Endothelial cell of umbilical vein (primary cell): Measurements from ENCODE around the gene DYNC1H1. TPM values are rescaled to one million over a fixed set of nuclear protein-coding genes. Genes with fewer than 3 reads are reported as not detected.

Source experiments
- BruUV-seq: library from RNA; stranded (reverse); fragments of 400-500 nt; replicated peaks from 2 replicates; lab custom pipeline; 2021; lab: Mats Ljungman, UMichigan
- CTCF ChIA-PET: fragments of 300-600, 350-600 bp; sonication (Branson Sonifier 250); formaldehyde crosslinking; loops from one replicate; lab custom pipeline; 2021; ENCODE audit warnings: antibody characterized with exemption, inconsistent platforms; lab: Charles Lee
- POLR2A ChIA-PET: fragments of 300-600, 350-600 bp; sonication (Branson Sonifier 250); formaldehyde crosslinking; loops from one replicate; lab custom pipeline; 2021; ENCODE audit warnings: antibody characterized with exemption, inconsistent platforms; lab: Charles Lee
- DNase-seq: peaks from one replicate; pipeline ENCODE4 v3.0.0-alpha.2; 2011; ENCODE audit warnings: low read depth, low spot score
- FAIRE-seq: peaks from 2 replicates; lab custom pipeline; 2011; peaks lifted over from hg19 to GRCh38; lab: Jason Lieb, UNC
- H2AFZ ChIP-seq: 2 replicates; pipeline ENCODE4 v1.6.0; 2012; ENCODE audit warnings: low read depth, low read length, control low read depth, inconsistent platforms
- H3K27ac ChIP-seq: 2 replicates; pipeline ENCODE4 v1.5.1; 2011; ENCODE audit warnings: low read depth, mild to moderate bottlenecking, control low read depth, low read length, moderate library complexity; ENCODE audit not compliant: insufficient read depth
- H3K27me3 ChIP-seq, 2 experiments: 2 replicates each; pipeline versions ENCODE4 v1.6.0 to v1.6.1; 2011; ENCODE audit warnings: low read length in 2 of 2, mixed read lengths in 1 of 2; ENCODE audit not compliant: control insufficient read depth in 2 of 2, insufficient read depth in 2 of 2
- H3K36me3 ChIP-seq, 2 experiments: 2 replicates in 1 of 2; 3 replicates in 1 of 2; pipeline ENCODE4 v1.5.1; 2011; ENCODE audit warnings: low read length in 2 of 2, mild to moderate bottlenecking in 1 of 2, moderate library complexity in 1 of 2; ENCODE audit not compliant: control insufficient read depth in 2 of 2, insufficient read depth in 2 of 2; ENCODE audit errors: extremely low read depth in 1 of 2
- H3K4me1 ChIP-seq: 3 replicates; pipeline ENCODE4 v1.5.1; 2011; ENCODE audit warnings: mild to moderate bottlenecking, low read length; ENCODE audit not compliant: control insufficient read depth, insufficient read depth; ENCODE audit errors: extremely low read depth
- H3K4me2 ChIP-seq: 2 replicates; pipeline ENCODE4 v1.6.1; 2011; ENCODE audit warnings: low read length, control low read depth, mixed read lengths; ENCODE audit not compliant: insufficient read depth
- H3K4me3 ChIP-seq, 3 experiments: fragments of 200-600 bp in 1 of 3; sonication (generic), shearing (Covaris generic) in 1 of 3; replicated peaks in 1 of 3; 2 replicates each; pipeline ENCODE4 v1.5.1; 2011 to 2016; ENCODE audit warnings: control low read depth in 3 of 3, low read length in 3 of 3, mild to moderate bottlenecking in 2 of 3, inconsistent platforms in 1 of 3, low read depth in 1 of 3, moderate library complexity in 1 of 3; ENCODE audit not compliant: insufficient read depth in 1 of 3
- H3K79me2 ChIP-seq: 2 replicates; pipeline ENCODE4 v1.6.0; 2012; ENCODE audit warnings: low read length, inconsistent platforms; ENCODE audit not compliant: control insufficient read depth, insufficient read depth
- H3K9ac ChIP-seq: replicated peaks from 2 replicates; pipeline ENCODE3; 2011; ENCODE audit warnings: low read length, control low read depth; ENCODE audit not compliant: insufficient read depth; ENCODE audit errors: extremely low read depth
- H3K9me1 ChIP-seq: replicated peaks from 3 replicates; pipeline ENCODE4 v1.6.0; 2011; ENCODE audit warnings: mild to moderate bottlenecking, low read length; ENCODE audit not compliant: control insufficient read depth, insufficient read depth; ENCODE audit errors: extremely low read depth
- H3K9me3 ChIP-seq: replicated peaks from 2 replicates; pipeline ENCODE4 v1.5.1; 2012; ENCODE audit warnings: low read length, inconsistent platforms; ENCODE audit not compliant: control insufficient read depth, insufficient read depth
- H4K20me1 ChIP-seq: replicated peaks from 2 replicates; pipeline ENCODE3; 2011; ENCODE audit warnings: mild to moderate bottlenecking, low read length; ENCODE audit not compliant: control insufficient read depth, insufficient read depth; ENCODE audit errors: extremely low read depth
- EZH2 ChIP-seq: IDR thresholded peaks from 2 replicates; pipeline ENCODE4 v1.6.1; 2012; ENCODE audit warnings: borderline replicate concordance, low read depth, mild to moderate bottlenecking, moderate library complexity, low read length, inconsistent platforms; ENCODE audit not compliant: severe bottlenecking
- FOS ChIP-seq: IDR thresholded peaks from 2 replicates; pipeline ENCODE4 v1.6.1; 2011; ENCODE audit warnings: mild to moderate bottlenecking, low read length, moderate library complexity, borderline replicate concordance; ENCODE audit not compliant: insufficient read depth
- GATA2 ChIP-seq: IDR thresholded peaks from 2 replicates; pipeline ENCODE4 v1.7.0; 2011; ENCODE audit warnings: low read depth, mild to moderate bottlenecking, moderate library complexity, mixed read lengths, low read length; ENCODE audit not compliant: insufficient read length, insufficient read depth
- JUN ChIP-seq: IDR thresholded peaks from 2 replicates; pipeline ENCODE4 v1.6.1; 2011; ENCODE audit warnings: borderline replicate concordance, low read depth; ENCODE audit not compliant: insufficient read length, insufficient read depth
- MAX ChIP-seq: IDR thresholded peaks from 2 replicates; pipeline ENCODE4 v1.6.1; 2011; ENCODE audit not compliant: insufficient read depth, insufficient read length
- MYC ChIP-seq: IDR thresholded peaks from one replicate; pipeline ENCODE4 v1.6.1; 2011; ENCODE audit warnings: mild to moderate bottlenecking, low read depth, low read length
- POLR2A ChIP-seq: IDR thresholded peaks from 2 replicates; pipeline ENCODE4 v1.6.1; 2012; ENCODE audit warnings: low read depth, mild to moderate bottlenecking, control low read depth, low read length
- POLR2AphosphoS5 ChIP-seq: IDR thresholded peaks from 2 replicates; pipeline ENCODE4 v1.6.1; 2012; ENCODE audit warnings: low read depth, mild to moderate bottlenecking, control low read depth, low read length, moderate library complexity; ENCODE audit not compliant: insufficient read depth
- dilution Hi-C: fragments of 300-500 bp; cut with MboI; formaldehyde crosslinking; loops from one replicate; pipeline ENCODE4 v1.15.0; 2019; ENCODE audit warnings: low sequenced_read_pairs; ENCODE audit not compliant: extremely low pct_ligation_motif_present
- intact Hi-C: fragments of 100-400 bp; cut with micrococcal nuclease; formaldehyde crosslinking; loops from one replicate; pipeline ENCODE4 v1.10.0; 2022
- polyA plus RNA-seq, 4 experiments: library from polyadenylated mRNA; depleted of rRNA in 3 of 4; stranded (reverse) in 3 of 4; unstranded in 1 of 4; fragments of >200 nt; gene quantifications; 2 replicates each; pipeline versions ENCODE4 v1.2.1 to v1.2.3, GENCODE V29; 2011 to 2012; ENCODE audit warnings: missing spikeins in 1 of 4
- total RNA-seq: library from RNA; stranded (reverse); gene quantifications from 2 replicates; pipeline ENCODE4 v1.2.3, GENCODE V29; 2021
- TF ChIP-seq, protein P1 (sequence below), 2 donors: IDR thresholded peaks; 1 replicate in 1 of 2; 2 replicates in 1 of 2; pipeline ENCODE4 v1.5.1; 2011; ENCODE audit warnings: low read length in 2 of 2, mild to moderate bottlenecking in 2 of 2, moderate library complexity in 2 of 2, control low read depth in 1 of 2, inconsistent platforms in 1 of 2, low read depth in 1 of 2; ENCODE audit not compliant: insufficient read depth in 1 of 2; ENCODE audit errors: extremely low read depth in 1 of 2

The DYNC1H1 gene
- total and polyA plus RNA-seq, 2 donors (not counting 3 experiments of a cell fraction or from before 2014, with no cell fraction given) = 254 to 648 TPM

GRCh38 chr14:102055181-102055901, 91.0 kb downstream of the DYNC1H1 start:
- dilution Hi-C loops = no loop called here
- no peak for FAIRE-seq
- H2AFZ ChIP-seq = no peak overlapping the region

More at GRCh38 chr14:102055181-102055901, 91.0 kb downstream of the DYNC1H1 start:
- DNase-seq = no peak
- H3K4me3 ChIP-seq = no peak overlapping the region
- peaks cover 5 to 16% of the 10 kb centered on the region in 2 experiments for H3K36me3 ChIP-seq
- H3K9ac ChIP-seq = no peak overlapping the region
- H3K27me3 ChIP-seq = no peaks in the 10 kb centered on the region
- TF ChIP-seq GATA2 (no peak), POLR2AphosphoS5 (no peak), FOS (no peak), EZH2 (no peak), JUN (no peak), POLR2A (no peak), MAX (no peak), MYC (no peak)
- TF ChIP-seq, protein P1, sequence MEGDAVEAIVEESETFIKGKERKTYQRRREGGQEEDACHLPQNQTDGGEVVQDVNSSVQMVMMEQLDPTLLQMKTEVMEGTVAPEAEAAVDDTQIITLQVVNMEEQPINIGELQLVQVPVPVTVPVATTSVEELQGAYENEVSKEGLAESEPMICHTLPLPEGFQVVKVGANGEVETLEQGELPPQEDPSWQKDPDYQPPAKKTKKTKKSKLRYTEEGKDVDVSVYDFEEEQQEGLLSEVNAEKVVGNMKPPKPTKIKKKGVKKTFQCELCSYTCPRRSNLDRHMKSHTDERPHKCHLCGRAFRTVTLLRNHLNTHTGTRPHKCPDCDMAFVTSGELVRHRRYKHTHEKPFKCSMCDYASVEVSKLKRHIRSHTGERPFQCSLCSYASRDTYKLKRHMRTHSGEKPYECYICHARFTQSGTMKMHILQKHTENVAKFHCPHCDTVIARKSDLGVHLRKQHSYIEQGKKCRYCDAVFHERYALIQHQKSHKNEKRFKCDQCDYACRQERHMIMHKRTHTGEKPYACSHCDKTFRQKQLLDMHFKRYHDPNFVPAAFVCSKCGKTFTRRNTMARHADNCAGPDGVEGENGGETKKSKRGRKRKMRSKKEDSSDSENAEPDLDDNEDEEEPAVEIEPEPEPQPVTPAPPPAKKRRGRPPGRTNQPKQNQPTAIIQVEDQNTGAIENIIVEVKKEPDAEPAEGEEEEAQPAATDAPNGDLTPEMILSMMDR (IDR thresholded peaks at IDR 0.05; ENCODE audit: extremely low read depth in 1 of 2, insufficient read depth in 1 of 2, low read depth in 1 of 2, low read length in 2 of 2) = no peak
- no peak overlapping the region for H3K4me2 ChIP-seq
- CTCF ChIA-PET = interaction anchor here (1.4 kb wide), 1 partner anchor 41 kb away, joined by 3 read pairs; no protein-coding TSS in a partner anchor
- H3K4me1 ChIP-seq = no peaks in the 10 kb centered on the region
- no peak overlapping the region for H3K27ac ChIP-seq
- no peaks in the 10 kb centered on the region for H3K79me2 ChIP-seq
- no TSS peak for BruUV-seq
- intact Hi-C loops = no loop called here
- no peaks in the 10 kb centered on the region for H4K20me1 ChIP-seq
- H3K9me1 ChIP-seq = no peaks in the 10 kb centered on the region
- POLR2A ChIA-PET = no interaction called here
- no peaks in the 10 kb centered on the region for H3K9me3 ChIP-seq
